NCI-H2107 treated with DMSO at 0.1 percent for 48 hours (cell line): ENCODE data around the gene SEMA3A.
A peak's percentile ranks its signal among the peaks of the same experiment; 100 is the strongest.

Experiments used
- DNase-seq: peaks from one replicate; lab custom pipeline; 2025; ENCODE audit not compliant: unreplicated experiment; lab: John Stamatoyannopoulos, UW

Gene SEMA3A

GRCh38 chr7:84196084-84196503, 1.5 kb upstream of the SEMA3A start:
- DNase-seq, result no peak

- no peak for DNase-seq
Measured at GRCh38 chr7:84195295-84196060, 889 bp upstream of the SEMA3A start.

GRCh38 chr7:84193747-84194146, 842 bp downstream of the SEMA3A start:
- DNase-seq, result no peak

GRCh38 chr7:84191842-84192241, 2.7 kb downstream of the SEMA3A start:
- DNase-seq, result no peak

- DNase-seq, result no peak
Measured at GRCh38 chr7:84191261-84191660, 3.3 kb downstream of the SEMA3A start.

GRCh38 chr7:84190016-84190705, 4.4 kb downstream of the SEMA3A start:
- DNase-seq, result no peak

GRCh38 chr7:84188786-84189405, 5.7 kb downstream of the SEMA3A start:
- peak; percentile 35 for DNase-seq

- no peak for DNase-seq
Measured at GRCh38 chr7:84187813-84188510, 6.6 kb downstream of the SEMA3A start.

- no peak for DNase-seq
Measured at GRCh38 chr7:84187087-84187805, 7.3 kb downstream of the SEMA3A start.

GRCh38 chr7:84183741-84184140, 10.8 kb downstream of the SEMA3A start:
- no peak for DNase-seq

GRCh38 chr7:84182301-84182700, 12.3 kb downstream of the SEMA3A start:
- no peak for DNase-seq

GRCh38 chr7:84181628-84182027, 13.0 kb downstream of the SEMA3A start:
- DNase-seq, result no peak

- DNase-seq, result peak; percentile 57
Measured at GRCh38 chr7:84177758-84178412, 16.7 kb downstream of the SEMA3A start.

GRCh38 chr7:84176716-84177115, 17.9 kb downstream of the SEMA3A start:
- no peak for DNase-seq

GRCh38 chr7:84175461-84175860, 19.1 kb downstream of the SEMA3A start:
- no peak for DNase-seq

- DNase-seq, result no peak
Measured at GRCh38 chr7:84170646-84171045, 23.9 kb downstream of the SEMA3A start.

GRCh38 chr7:84162584-84162983, 32.0 kb downstream of the SEMA3A start:
- DNase-seq, result no peak

- DNase-seq, result no peak
Measured at GRCh38 chr7:84162125-84162524, 32.5 kb downstream of the SEMA3A start.

- no peak for DNase-seq
Measured at GRCh38 chr7:84161398-84161797, 33.2 kb downstream of the SEMA3A start.

- no peak for DNase-seq
Measured at GRCh38 chr7:84159435-84159834, 35.2 kb downstream of the SEMA3A start.
